ENCODE data around the gene NEB. TPM values are rescaled to one million over a fixed set of nuclear protein-coding genes. Genes with fewer than 3 reads are reported as not detected.

NEB gene
- total RNA-seq, 1 donor from 2014 or later, result 0.08 TPM

GRCh38 chr2:151482171-151482725 is 252.0 kb downstream of the NEB start:
- DNase-seq (ENCODE audit: low spot score), result no peak
- H3K9me3 Mint-ChIP-seq, result peaks cover 6% of the 10 kb centered on the region
- intact Hi-C loops (cut with micrococcal nuclease), result loop anchor here (1.0 to 10.0 kb wide), 5 partner anchors 153 to 855 kb away; partner anchors contain the start of gene ARL5A
- H3K27ac Mint-ChIP-seq, result peak overlapping the region; percentile 65
- peaks cover 48% of the 10 kb centered on the region for H3K36me3 Mint-ChIP-seq (ENCODE audit: low read depth)
- H3K27me3 Mint-ChIP-seq (ENCODE audit: insufficient read depth), result no peaks in the 10 kb centered on the region
- H3K4me3 Mint-ChIP-seq, result no peak overlapping the region
- H3K4me1 Mint-ChIP-seq (ENCODE audit: low read depth), result peaks cover 35% of the 10 kb centered on the region

DNA sequence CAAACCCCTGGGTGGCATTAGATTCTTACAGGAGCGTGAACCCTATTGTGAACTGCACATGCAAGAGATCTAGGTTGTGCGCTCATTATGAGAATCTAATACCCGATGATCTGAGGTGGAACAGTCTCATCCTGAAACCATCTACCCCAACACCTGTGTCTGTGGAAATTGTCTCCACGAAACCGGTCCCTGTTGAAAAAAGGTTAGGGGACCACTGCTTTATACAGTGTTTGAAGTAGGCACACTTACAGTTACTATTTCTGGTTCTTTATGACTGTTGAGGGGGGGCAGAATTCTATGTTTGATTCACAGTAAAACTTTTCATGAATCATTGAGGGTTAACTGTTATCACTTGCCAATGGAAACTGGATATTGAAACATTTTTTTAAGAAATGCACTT is 252.5 kb downstream of the NEB start:
- intact Hi-C loops (cut with micrococcal nuclease), result loop anchor here (1.0 to 10.0 kb wide), 5 partner anchors 153 to 855 kb away; partner anchors contain the start of gene ARL5A
- H3K27me3 Mint-ChIP-seq (ENCODE audit: insufficient read depth), result no peaks in the 10 kb centered on the region
- H3K4me1 Mint-ChIP-seq (ENCODE audit: low read depth), result peaks cover 35% of the 10 kb centered on the region
- H3K27ac Mint-ChIP-seq, result peak overlapping the region; percentile 65
- peaks cover 6% of the 10 kb centered on the region for H3K9me3 Mint-ChIP-seq
- no peak for DNase-seq (ENCODE audit: low spot score)
- H3K4me3 Mint-ChIP-seq, result no peak overlapping the region
- H3K36me3 Mint-ChIP-seq (ENCODE audit: low read depth), result peaks cover 51% of the 10 kb centered on the region

DNA sequence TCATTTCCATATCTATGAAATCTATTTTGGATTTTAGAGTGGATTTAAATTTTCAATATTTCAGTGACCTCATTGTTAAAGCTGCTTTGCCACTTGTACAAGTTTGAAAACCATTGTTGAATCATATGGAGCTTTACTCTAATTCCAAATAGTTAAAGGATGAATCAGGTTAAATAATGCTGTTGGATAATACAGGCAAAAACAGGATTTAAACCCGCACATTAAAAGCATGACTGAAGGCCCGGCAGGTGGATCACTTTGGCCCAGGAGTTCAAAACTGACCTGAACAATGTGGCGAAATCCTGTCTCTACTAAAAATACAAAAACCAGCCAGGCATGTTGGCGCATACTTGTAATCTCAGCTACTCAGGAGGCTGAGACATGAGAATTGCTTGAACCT is 256.3 kb downstream of the NEB start:
- Mint-ChIP-seq H3K4me1 (ENCODE audit: low read depth) (peaks cover 31% of the 10 kb centered on the region), H3K36me3 (ENCODE audit: low read depth) (peaks cover 51% of the 10 kb centered on the region), H3K27me3 (ENCODE audit: insufficient read depth) (no peaks in the 10 kb centered on the region), H3K4me3 (no peak overlapping the region), H3K9me3 (no peaks in the 10 kb centered on the region), H3K27ac (no peak overlapping the region)
- no peak for DNase-seq (ENCODE audit: low spot score)
- intact Hi-C loops (cut with micrococcal nuclease), result no loop called here

DNA sequence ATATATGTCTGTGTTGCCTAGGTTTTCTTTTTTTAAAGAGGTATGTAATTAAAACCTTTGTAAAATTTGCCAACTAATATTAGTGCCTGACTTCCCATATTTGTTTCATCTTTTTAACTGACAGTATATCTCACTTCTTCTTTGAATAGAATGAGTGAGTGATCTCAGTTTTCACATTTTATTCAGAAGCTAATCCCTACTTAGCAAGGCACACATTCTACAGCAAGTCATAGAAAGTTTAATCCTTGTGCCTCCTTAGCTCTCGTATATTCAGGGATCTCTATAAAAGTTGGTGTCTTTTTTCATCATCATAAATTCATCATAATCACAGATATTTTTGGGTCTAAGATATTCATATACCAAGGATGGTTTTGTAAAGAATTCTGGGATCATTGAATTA is 258.0 kb downstream of the NEB start:
- Mint-ChIP-seq H3K4me3 (no peak overlapping the region), H3K36me3 (ENCODE audit: low read depth) (peaks cover 56% of the 10 kb centered on the region), H3K27ac (no peak overlapping the region), H3K27me3 (ENCODE audit: insufficient read depth) (no peaks in the 10 kb centered on the region), H3K4me1 (ENCODE audit: low read depth) (peaks cover 17% of the 10 kb centered on the region), H3K9me3 (no peaks in the 10 kb centered on the region)
- no peak for DNase-seq (ENCODE audit: low spot score)
- intact Hi-C loops (cut with micrococcal nuclease), result no loop called here

DNA sequence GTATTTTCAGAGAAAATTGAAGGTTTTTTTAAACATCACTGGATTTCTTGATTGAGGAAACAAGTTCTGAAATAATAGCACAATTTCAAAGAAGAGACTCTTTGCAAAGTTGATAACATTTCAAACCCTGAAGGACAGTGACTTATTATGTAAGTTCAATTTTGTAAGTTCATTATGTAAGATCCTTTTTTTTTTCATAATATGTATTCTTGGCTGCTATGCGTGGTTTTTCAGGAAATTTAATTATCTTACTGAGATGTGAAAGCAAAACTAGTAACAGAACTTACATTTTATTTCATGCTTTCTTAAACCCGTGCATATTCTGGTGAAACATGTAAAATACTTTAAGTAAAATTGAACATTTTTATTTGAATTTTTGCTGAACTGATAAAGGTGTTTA is 259.2 kb downstream of the NEB start:
- no peak overlapping the region for H3K27ac Mint-ChIP-seq
- intact Hi-C loops (cut with micrococcal nuclease), result no loop called here

GRCh38 chr2:151472966-151473365 is 261.3 kb downstream of the NEB start:
- Mint-ChIP-seq H3K27me3 (ENCODE audit: insufficient read depth) (no peaks in the 10 kb centered on the region), H3K36me3 (ENCODE audit: low read depth) (peaks cover 67% of the 10 kb centered on the region), H3K9me3 (peaks cover 4% of the 10 kb centered on the region), H3K27ac (no peak overlapping the region), H3K4me3 (no peak overlapping the region), H3K4me1 (ENCODE audit: low read depth) (peaks cover 6% of the 10 kb centered on the region)
- intact Hi-C loops (cut with micrococcal nuclease), result no loop called here
- no peak for DNase-seq (ENCODE audit: low spot score)

More for the DNA sequence above, 259.2 kb downstream of the NEB start:
- H3K27me3 Mint-ChIP-seq (ENCODE audit: insufficient read depth), result no peaks in the 10 kb centered on the region
- peaks cover 57% of the 10 kb centered on the region for H3K36me3 Mint-ChIP-seq (ENCODE audit: low read depth)
- DNase-seq (ENCODE audit: low spot score), result no peak
- no peak overlapping the region for H3K4me3 Mint-ChIP-seq
- peaks cover 4% of the 10 kb centered on the region for H3K9me3 Mint-ChIP-seq
- H3K4me1 Mint-ChIP-seq (ENCODE audit: low read depth), result peaks cover 9% of the 10 kb centered on the region

- DNase-seq (ENCODE audit: low spot score), result no peak
- Mint-ChIP-seq H3K36me3 (ENCODE audit: low read depth) (peaks cover 68% of the 10 kb centered on the region), H3K27ac (no peak overlapping the region), H3K4me1 (ENCODE audit: low read depth) (peaks cover 7% of the 10 kb centered on the region), H3K9me3 (peaks cover 4% of the 10 kb centered on the region), H3K4me3 (no peak overlapping the region), H3K27me3 (ENCODE audit: insufficient read depth) (no peaks in the 10 kb centered on the region)
- intact Hi-C loops (cut with micrococcal nuclease), result no loop called here
Observed at GRCh38 chr2:151470556-151470955, 263.7 kb downstream of the NEB start.

DNA sequence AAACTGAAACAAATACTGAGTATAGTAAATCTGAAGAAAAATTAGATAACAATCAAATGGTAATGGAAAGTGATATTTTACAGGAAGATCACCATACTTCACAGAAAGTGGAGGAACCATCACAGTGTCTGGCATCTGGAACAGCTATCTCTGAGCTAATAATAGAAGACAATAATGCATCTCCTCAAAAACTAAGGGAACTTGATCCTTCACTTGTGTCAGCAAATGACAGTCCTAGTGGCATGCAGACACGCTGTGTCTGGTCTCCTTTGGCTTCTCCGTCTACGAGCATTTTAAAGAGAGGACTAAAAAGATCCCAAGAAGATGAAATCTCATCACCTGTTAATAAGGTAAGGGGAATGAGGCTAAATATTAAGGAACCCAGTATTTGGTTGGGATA is 268.5 kb downstream of the NEB start:
- no peak for DNase-seq (ENCODE audit: low spot score)
- Mint-ChIP-seq H3K27ac (no peak overlapping the region), H3K27me3 (ENCODE audit: insufficient read depth) (no peaks in the 10 kb centered on the region), H3K4me3 (no peak overlapping the region), H3K9me3 (peaks cover under 1% of the 10 kb centered on the region), H3K36me3 (ENCODE audit: low read depth) (peaks cover 76% of the 10 kb centered on the region), H3K4me1 (ENCODE audit: low read depth) (peaks cover 6% of the 10 kb centered on the region)
- intact Hi-C loops (cut with micrococcal nuclease), result loop anchor here (5.0 kb wide), 1 partner anchor 38 kb away; no protein-coding TSS in a partner anchor

- Mint-ChIP-seq H3K4me3 (no peak overlapping the region), H3K27ac (no peak overlapping the region), H3K36me3 (ENCODE audit: low read depth) (peaks cover 53% of the 10 kb centered on the region), H3K4me1 (ENCODE audit: low read depth) (no peaks in the 10 kb centered on the region), H3K27me3 (ENCODE audit: insufficient read depth) (no peaks in the 10 kb centered on the region), H3K9me3 (no peaks in the 10 kb centered on the region)
- no peak for DNase-seq (ENCODE audit: low spot score)
- intact Hi-C loops (cut with micrococcal nuclease), result no loop called here
Observed at GRCh38 chr2:151459358-151459757, 274.9 kb downstream of the NEB start.

DNA sequence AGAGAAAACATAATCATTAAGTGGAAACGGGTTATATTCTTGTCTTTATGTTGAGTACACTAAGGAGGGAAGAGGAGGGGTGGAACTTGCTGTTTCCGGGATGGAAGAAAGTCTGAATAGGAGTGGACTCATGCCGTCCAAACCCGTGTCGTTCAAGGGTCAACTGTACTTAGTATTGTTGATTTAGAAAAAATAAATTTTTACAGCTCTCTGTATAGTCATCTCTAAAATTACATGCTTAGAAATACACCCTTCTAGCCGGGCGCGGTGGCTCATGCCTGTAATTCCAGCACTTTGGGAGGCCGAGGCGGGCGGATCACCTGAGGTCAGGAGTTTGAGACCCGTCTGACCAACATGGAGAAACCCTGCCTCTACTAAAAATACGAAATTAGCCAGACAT is 295.1 kb downstream of the NEB start:
- peaks cover 42% of the 10 kb centered on the region for H3K36me3 Mint-ChIP-seq (ENCODE audit: low read depth)
- no peak overlapping the region for H3K27ac Mint-ChIP-seq
- H3K4me1 Mint-ChIP-seq (ENCODE audit: low read depth), result peaks cover 19% of the 10 kb centered on the region
- H3K27me3 Mint-ChIP-seq (ENCODE audit: insufficient read depth), result no peaks in the 10 kb centered on the region
- H3K9me3 Mint-ChIP-seq, result no peaks in the 10 kb centered on the region
- intact Hi-C loops (cut with micrococcal nuclease), result no loop called here
- DNase-seq (ENCODE audit: low spot score), result no peak
- H3K4me3 Mint-ChIP-seq, result no peak overlapping the region

DNA sequence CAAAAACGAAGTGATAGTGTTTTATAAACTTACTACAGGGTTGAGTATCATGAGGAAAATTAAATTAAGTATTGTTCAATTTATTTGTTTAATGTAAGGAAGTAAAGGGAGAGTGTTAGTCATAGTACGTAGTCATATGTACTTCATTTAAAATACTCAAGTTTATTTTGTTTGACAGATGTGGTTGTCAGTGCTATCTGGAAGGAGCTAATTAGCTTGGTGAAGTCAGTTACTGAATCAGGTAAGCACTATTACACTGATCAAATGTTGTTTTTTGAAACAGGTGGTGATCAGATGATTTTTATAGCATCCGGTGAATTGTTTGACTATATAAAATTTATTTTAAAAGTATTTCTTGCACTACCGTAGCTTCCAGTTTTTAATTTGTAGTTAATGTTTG is 295.8 kb downstream of the NEB start:
- Mint-ChIP-seq H3K27me3 (ENCODE audit: insufficient read depth) (no peaks in the 10 kb centered on the region), H3K4me3 (no peak overlapping the region), H3K9me3 (no peaks in the 10 kb centered on the region), H3K36me3 (ENCODE audit: low read depth) (peaks cover 39% of the 10 kb centered on the region), H3K27ac (no peak overlapping the region), H3K4me1 (ENCODE audit: low read depth) (peaks cover 19% of the 10 kb centered on the region)
- intact Hi-C loops (cut with micrococcal nuclease), result no loop called here
- no peak for DNase-seq (ENCODE audit: low spot score)

GRCh38 chr2:151437630-151438029 is 296.6 kb downstream of the NEB start:
- H3K4me1 Mint-ChIP-seq (ENCODE audit: low read depth), result peaks cover 19% of the 10 kb centered on the region
- peaks cover 41% of the 10 kb centered on the region for H3K36me3 Mint-ChIP-seq (ENCODE audit: low read depth)
- intact Hi-C loops (cut with micrococcal nuclease), result loop anchor here (2.0 kb wide), 3 partner anchors 13 to 177 kb away; partner anchors contain the start of gene RBM43
- H3K27me3 Mint-ChIP-seq (ENCODE audit: insufficient read depth), result no peaks in the 10 kb centered on the region
- H3K27ac Mint-ChIP-seq, result peak overlapping the region; percentile 29
- DNase-seq (ENCODE audit: low spot score), result no peak
- H3K4me3 Mint-ChIP-seq, result no peak overlapping the region
- H3K9me3 Mint-ChIP-seq, result no peaks in the 10 kb centered on the region

Measured in activated T-helper 1 cell treated with anti-CD3 and anti-CD28 coated beads, Interleukin-12 subunit alpha, Interleukin-12 subunit beta, Interleukin-2, Interleukin-4 antibody, amounts not matched to agents 30 ng/mL and 10 ng/mL and 1 ng/mL, durations not matched to agents 14 hours and 24 hours and 36 hours (primary cell).